Natural killer cell treated with Interleukin-12 subunit alpha and Interleukin-12 subunit beta and Interleukin-15 and Interleukin-18, amount 100 ng/mL, for 72 hours (primary cell): ENCODE data around the gene SORBS2. TPM values are rescaled to one million over a fixed set of nuclear protein-coding genes. Genes with fewer than 3 reads are reported as not detected.
A peak's percentile ranks its signal among the peaks of the same experiment; 100 is the strongest.

Experiments
- ATAC-seq, 2 donors: fragments of 150-1000 bp; cut with Tn5 transposase in 1 of 2; sonication (Bioruptor Pico), chemical (Tn5 transposase) in 1 of 2; 2 replicates each; pipeline ENCODE4 v1.10.0; 2021
- DNase-seq: peaks from one replicate; pipeline ENCODE4 v3.0.0; 2022; ENCODE audit warnings: low spot score
- H3K27ac Mint-ChIP-seq, 2 donors: 1 replicate in 1 of 2; 2 replicates in 1 of 2; pipeline ENCODE4 v1.8.0; 2022; ENCODE audit warnings: mixed read lengths in 2 of 2, mild to moderate bottlenecking in 1 of 2, moderate library complexity in 1 of 2
- H3K27me3 Mint-ChIP-seq, 2 donors: 1 replicate in 1 of 2; 2 replicates in 1 of 2; pipeline ENCODE4 v1.8.0; 2022; ENCODE audit warnings: mixed read lengths in 2 of 2
- H3K36me3 Mint-ChIP-seq: one replicate; pipeline ENCODE4 v1.8.0; 2022; ENCODE audit warnings: mixed read lengths
- H3K4me1 Mint-ChIP-seq, 2 donors: 1 replicate in 1 of 2; 2 replicates in 1 of 2; pipeline ENCODE4 v1.8.0; 2022; ENCODE audit warnings: low read depth in 2 of 2, mixed read lengths in 2 of 2, mild to moderate bottlenecking in 1 of 2
- H3K4me3 Mint-ChIP-seq: one replicate; pipeline ENCODE4 v1.8.0; 2022; ENCODE audit warnings: mixed read lengths
- H3K9me3 Mint-ChIP-seq: 2 replicates; pipeline ENCODE4 v1.8.0; 2022; ENCODE audit warnings: mixed read lengths
- total RNA-seq, 2 donors: library from RNA; stranded (reverse); gene quantifications; one replicate each; pipeline ENCODE4 v1.2.3, GENCODE V29; 2022

SORBS2 gene
- total RNA-seq, 2 donors from 2014 or later, result not detected

GRCh38 chr4:185830263-185830994 is 18.4 kb upstream of the SORBS2 start:
- DNase-seq (no peak), ATAC-seq (no peak)
- Mint-ChIP-seq H3K36me3 (no peaks in the 10 kb centered on the region), H3K4me1 (no peaks in the 10 kb centered on the region), H3K9me3 (peaks cover 4% of the 10 kb centered on the region), H3K27me3 (no peaks in the 10 kb centered on the region), H3K4me3 (no peak overlapping the region), H3K27ac (no peak overlapping the region)

- no peak for ATAC-seq
- DNase-seq, result no peak
- H3K4me3 Mint-ChIP-seq, result no peak overlapping the region
- no peaks in the 10 kb centered on the region for H3K36me3 Mint-ChIP-seq
- H3K27ac Mint-ChIP-seq, result no peak overlapping the region
- H3K4me1 Mint-ChIP-seq, result no peaks in the 10 kb centered on the region
- H3K27me3 Mint-ChIP-seq, result no peaks in the 10 kb centered on the region
- peaks cover 4% of the 10 kb centered on the region for H3K9me3 Mint-ChIP-seq
These were observed 14.4 kb upstream of the SORBS2 start for GRCh38 chr4:185826381-185826780.

- no peak for ATAC-seq
- DNase-seq, result no peak
- no peaks in the 10 kb centered on the region for H3K27me3 Mint-ChIP-seq
- H3K27ac Mint-ChIP-seq, result no peak overlapping the region
- H3K4me3 Mint-ChIP-seq, result no peak overlapping the region
- no peaks in the 10 kb centered on the region for H3K36me3 Mint-ChIP-seq
- peaks cover 4% of the 10 kb centered on the region for H3K9me3 Mint-ChIP-seq
- H3K4me1 Mint-ChIP-seq, result no peaks in the 10 kb centered on the region
These were observed 13.7 kb upstream of the SORBS2 start for GRCh38 chr4:185825737-185826136.

- Mint-ChIP-seq H3K27ac (no peak overlapping the region), H3K4me3 (no peak overlapping the region), H3K4me1 (no peaks in the 10 kb centered on the region), H3K9me3 (no peaks in the 10 kb centered on the region), H3K36me3 (no peaks in the 10 kb centered on the region), H3K27me3 (no peaks in the 10 kb centered on the region)
- ATAC-seq (no peak), DNase-seq (no peak)
These were observed 10.8 kb upstream of the SORBS2 start for GRCh38 chr4:185822791-185823190.

- Mint-ChIP-seq H3K36me3 (no peaks in the 10 kb centered on the region), H3K4me1 (no peaks in the 10 kb centered on the region), H3K9me3 (no peaks in the 10 kb centered on the region), H3K27ac (no peak overlapping the region), H3K4me3 (no peak overlapping the region), H3K27me3 (no peaks in the 10 kb centered on the region)
- ATAC-seq (no peak), DNase-seq (no peak)
These were observed 9.0 kb upstream of the SORBS2 start for GRCh38 chr4:185821029-185821419.

GRCh38 chr4:185820146-185821028 is 8.4 kb upstream of the SORBS2 start:
- Mint-ChIP-seq H3K4me3 (no peak overlapping the region), H3K4me1 (no peaks in the 10 kb centered on the region), H3K9me3 (no peaks in the 10 kb centered on the region), H3K27me3 (no peaks in the 10 kb centered on the region), H3K36me3 (no peaks in the 10 kb centered on the region), H3K27ac (no peak overlapping the region)
- ATAC-seq (peak in 1 of 2 donors; percentile 20), DNase-seq (no peak)

- no peaks in the 10 kb centered on the region for H3K4me1 Mint-ChIP-seq
- no peak overlapping the region for H3K4me3 Mint-ChIP-seq
- no peaks in the 10 kb centered on the region for H3K9me3 Mint-ChIP-seq
- H3K27ac Mint-ChIP-seq, result no peak overlapping the region
- H3K27me3 Mint-ChIP-seq, result peaks cover 3 to 7% of the 10 kb centered on the region in 2 donors
- no peak for ATAC-seq
- DNase-seq, result no peak
- H3K36me3 Mint-ChIP-seq, result no peaks in the 10 kb centered on the region
These were observed 7.2 kb upstream of the SORBS2 start for GRCh38 chr4:185819144-185819543.

GRCh38 chr4:185817403-185817818 is 5.4 kb upstream of the SORBS2 start:
- Mint-ChIP-seq H3K27ac (no peak overlapping the region), H3K27me3 (peaks cover 9 to 16% of the 10 kb centered on the region in 2 donors), H3K4me3 (no peak overlapping the region), H3K4me1 (no peaks in the 10 kb centered on the region), H3K9me3 (no peaks in the 10 kb centered on the region), H3K36me3 (no peaks in the 10 kb centered on the region)
- no peak for DNase-seq
- no peak for ATAC-seq

- Mint-ChIP-seq H3K27ac (no peak overlapping the region), H3K36me3 (no peaks in the 10 kb centered on the region), H3K9me3 (no peaks in the 10 kb centered on the region), H3K27me3 (peaks cover 12 to 27% of the 10 kb centered on the region in 2 donors), H3K4me1 (no peaks in the 10 kb centered on the region), H3K4me3 (no peak overlapping the region)
- ATAC-seq, result no peak
- DNase-seq, result no peak
These were observed 1.1 kb upstream of the SORBS2 start for GRCh38 chr4:185813133-185813532.

GRCh38 chr4:185810746-185811508 is 1.1 kb downstream of the SORBS2 start:
- Mint-ChIP-seq H3K27me3 (peaks cover 12 to 27% of the 10 kb centered on the region in 2 donors), H3K9me3 (no peaks in the 10 kb centered on the region), H3K36me3 (no peaks in the 10 kb centered on the region), H3K4me1 (no peaks in the 10 kb centered on the region), H3K4me3 (no peak overlapping the region), H3K27ac (no peak overlapping the region)
- ATAC-seq, result no peak
- no peak for DNase-seq

- no peak for ATAC-seq
- Mint-ChIP-seq H3K27me3 (peaks cover 10 to 22% of the 10 kb centered on the region in 2 donors), H3K36me3 (no peaks in the 10 kb centered on the region), H3K4me1 (no peaks in the 10 kb centered on the region), H3K4me3 (no peak overlapping the region), H3K9me3 (no peaks in the 10 kb centered on the region), H3K27ac (no peak overlapping the region)
- no peak for DNase-seq
These were observed 2.4 kb downstream of the SORBS2 start for GRCh38 chr4:185809533-185810071.

GRCh38 chr4:185809121-185809520 is 2.9 kb downstream of the SORBS2 start:
- H3K27me3 Mint-ChIP-seq, result peaks cover 9 to 20% of the 10 kb centered on the region in 2 donors
- H3K4me1 Mint-ChIP-seq, result no peaks in the 10 kb centered on the region
- no peaks in the 10 kb centered on the region for H3K9me3 Mint-ChIP-seq
- DNase-seq, result no peak
- H3K27ac Mint-ChIP-seq, result no peak overlapping the region
- ATAC-seq, result no peak
- no peak overlapping the region for H3K4me3 Mint-ChIP-seq
- no peaks in the 10 kb centered on the region for H3K36me3 Mint-ChIP-seq

GRCh38 chr4:185805979-185806378 is 6.0 kb downstream of the SORBS2 start:
- H3K27ac Mint-ChIP-seq, result no peak overlapping the region
- no peak for ATAC-seq
- no peak overlapping the region for H3K4me3 Mint-ChIP-seq
- no peak for DNase-seq
- no peaks in the 10 kb centered on the region for H3K4me1 Mint-ChIP-seq
- peaks cover 3 to 21% of the 10 kb centered on the region in 2 donors for H3K27me3 Mint-ChIP-seq
- no peaks in the 10 kb centered on the region for H3K36me3 Mint-ChIP-seq
- H3K9me3 Mint-ChIP-seq, result peaks cover 2% of the 10 kb centered on the region
